ENCODE data around the gene PNKD.

PNKD gene

DNA sequence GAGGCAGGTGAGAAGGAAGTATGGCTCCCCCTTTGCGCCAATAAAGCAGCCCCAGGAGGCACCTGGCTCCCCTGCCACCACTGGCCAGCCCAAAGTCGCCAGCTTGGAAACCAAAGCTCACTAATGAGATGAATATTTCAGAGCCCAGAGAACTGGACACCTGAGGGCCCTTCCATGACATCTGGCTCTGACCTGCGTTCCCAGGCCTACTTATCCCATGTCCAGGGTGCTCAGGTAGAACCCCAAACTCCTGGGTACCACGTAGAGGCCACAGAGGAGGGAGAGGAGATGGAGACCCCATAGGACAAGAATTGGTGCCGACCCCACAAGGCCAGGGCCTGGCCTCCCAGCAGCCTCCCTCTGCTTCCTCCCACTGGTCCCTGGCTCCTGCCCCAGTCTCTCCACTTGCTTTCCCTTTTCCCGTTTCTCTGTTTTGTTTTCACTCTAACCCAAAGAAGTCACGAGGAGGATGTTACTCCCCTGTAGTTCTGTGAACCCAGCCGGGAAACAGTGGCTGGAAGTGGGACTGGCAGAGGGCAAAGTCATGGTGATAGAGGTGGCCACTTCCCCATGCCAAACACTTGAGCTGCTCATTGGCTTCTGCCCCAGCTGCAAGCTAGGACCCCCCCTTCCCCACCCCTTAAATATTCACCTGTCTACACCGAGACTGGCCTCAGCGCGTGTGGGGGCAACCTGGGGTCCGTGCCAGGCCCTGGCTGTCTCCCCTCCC, 21.2 kb downstream of the PNKD start:
- Histone ChIP-seq H3K36me3 (ENCODE audit: insufficient read depth, low read length) (no peaks in the 10 kb centered on the region), H3F3A (ENCODE audit: low read depth) (0 out of 2 replicates have a peak, but pooled peaks cover 2% of the 10 kb centered on the region), H3K4me2 (ENCODE audit: low read depth, low read length, poor library complexity, severe bottlenecking) (no peak overlapping the region), H3K4me1 (ENCODE audit: insufficient read depth, low read length, poor library complexity, severe bottlenecking) (peaks cover 11% of the 10 kb centered on the region), H3K9ac (ENCODE audit: low read depth, low read length, poor library complexity, severe bottlenecking) (no peak overlapping the region), H3K9me2 (replicated peaks; ENCODE audit: low read depth, low read length) (no peaks in the 10 kb centered on the region), H3K79me2 (ENCODE audit: insufficient read depth, low read length) (no peaks in the 10 kb centered on the region), H4K20me1 (ENCODE audit: insufficient read depth, low read length, poor library complexity, severe bottlenecking) (no peaks in the 10 kb centered on the region), H3K27me3 (ENCODE audit: insufficient read depth, low read length, poor library complexity, severe bottlenecking) (no peaks in the 10 kb centered on the region), H3K9me3 (ENCODE audit: insufficient read depth, low read depth, low read length) (no peaks in the 10 kb centered on the region), H3K4me3 (ENCODE audit: low read length, poor library complexity, severe bottlenecking) (no peak overlapping the region), H2AFZ (ENCODE audit: low read length) (no peak overlapping the region)
- no peak for TF ChIP-seq EZH2phosphoT487 (IDR thresholded peaks at IDR 0.05; ENCODE audit: borderline replicate concordance)
- TF ChIP-seq, protein P1, sequence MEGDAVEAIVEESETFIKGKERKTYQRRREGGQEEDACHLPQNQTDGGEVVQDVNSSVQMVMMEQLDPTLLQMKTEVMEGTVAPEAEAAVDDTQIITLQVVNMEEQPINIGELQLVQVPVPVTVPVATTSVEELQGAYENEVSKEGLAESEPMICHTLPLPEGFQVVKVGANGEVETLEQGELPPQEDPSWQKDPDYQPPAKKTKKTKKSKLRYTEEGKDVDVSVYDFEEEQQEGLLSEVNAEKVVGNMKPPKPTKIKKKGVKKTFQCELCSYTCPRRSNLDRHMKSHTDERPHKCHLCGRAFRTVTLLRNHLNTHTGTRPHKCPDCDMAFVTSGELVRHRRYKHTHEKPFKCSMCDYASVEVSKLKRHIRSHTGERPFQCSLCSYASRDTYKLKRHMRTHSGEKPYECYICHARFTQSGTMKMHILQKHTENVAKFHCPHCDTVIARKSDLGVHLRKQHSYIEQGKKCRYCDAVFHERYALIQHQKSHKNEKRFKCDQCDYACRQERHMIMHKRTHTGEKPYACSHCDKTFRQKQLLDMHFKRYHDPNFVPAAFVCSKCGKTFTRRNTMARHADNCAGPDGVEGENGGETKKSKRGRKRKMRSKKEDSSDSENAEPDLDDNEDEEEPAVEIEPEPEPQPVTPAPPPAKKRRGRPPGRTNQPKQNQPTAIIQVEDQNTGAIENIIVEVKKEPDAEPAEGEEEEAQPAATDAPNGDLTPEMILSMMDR (conservative IDR thresholded peaks at IDR 0.05; ENCODE audit: low read length) = no peak

DNA sequence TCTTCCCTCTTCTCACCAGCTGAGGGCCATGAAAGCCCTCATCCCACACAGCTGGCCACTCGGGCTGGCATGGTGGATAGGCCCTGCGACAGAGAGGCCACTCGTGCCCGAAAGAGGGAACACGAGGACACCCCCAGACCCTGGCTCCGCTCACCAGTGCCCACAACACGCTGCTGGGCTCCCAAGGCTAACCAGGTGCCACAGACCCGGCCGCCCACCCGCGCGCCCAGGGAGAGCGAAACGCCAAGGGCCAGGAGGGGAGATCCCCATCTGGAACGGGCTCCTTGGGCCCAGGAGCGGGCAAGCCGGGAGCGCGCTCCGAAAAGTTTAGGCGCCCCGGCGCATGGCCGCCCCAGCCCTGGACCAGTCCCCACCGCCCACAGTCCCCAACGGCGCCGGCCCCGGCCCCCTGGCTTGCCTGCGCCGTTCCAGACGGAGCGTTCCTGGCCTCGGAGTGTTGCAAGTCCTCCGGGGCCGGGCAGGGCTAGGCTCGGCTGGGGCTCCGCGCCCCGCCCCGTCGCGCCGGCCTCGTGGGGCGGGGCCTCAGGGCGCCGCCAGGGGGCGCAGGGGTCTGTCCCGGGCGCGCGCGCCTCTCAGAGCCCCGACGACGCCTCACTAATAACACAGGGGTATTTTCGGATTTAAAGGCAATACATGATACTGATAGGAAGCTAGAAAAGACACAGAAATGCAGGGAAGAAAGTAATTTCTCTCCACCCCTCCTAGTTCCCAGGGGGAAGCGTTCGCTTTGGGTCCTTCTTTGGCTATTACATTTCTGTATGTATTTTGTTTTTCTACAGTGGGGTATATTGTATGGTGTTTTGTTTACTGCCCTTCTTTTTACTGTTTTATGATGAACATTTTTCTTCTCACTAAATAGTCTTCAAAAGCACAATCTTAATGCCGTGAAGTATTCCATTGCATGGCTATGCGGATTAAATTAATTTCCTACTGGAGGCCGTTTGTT, 22.0 kb downstream of the PNKD start, which contains the start of gene TMBIM1:
TSS of gene TMBIM1 (minus strand) at position 456 of the 967 bp plus-strand sequence. CDS start 10,362 bp downstream, outside the sequence.
- Histone ChIP-seq H2AFZ (ENCODE audit: low read length) (no peak within 1 kb of the TSS; the same call in 1 of the 2 replicates), H3F3A (ENCODE audit: low read depth) (no peaks in the 10 kb centered on the region), H3K27me3 (ENCODE audit: insufficient read depth, low read length, poor library complexity, severe bottlenecking) (no peaks in the 10 kb centered on the region), H3K4me3 (ENCODE audit: low read length, poor library complexity, severe bottlenecking) (no peak within 1 kb of the TSS), H3K9me2 (replicated peaks; ENCODE audit: low read depth, low read length) (no peaks in the 10 kb centered on the region), H3K36me3 (ENCODE audit: insufficient read depth, low read length) (no peaks in the 10 kb centered on the region), H4K20me1 (ENCODE audit: insufficient read depth, low read length, poor library complexity, severe bottlenecking) (no peaks in the 10 kb centered on the region), H3K4me2 (ENCODE audit: low read depth, low read length, poor library complexity, severe bottlenecking) (no peak within 1 kb of the TSS), H3K79me2 (ENCODE audit: insufficient read depth, low read length) (no peaks in the 10 kb centered on the region), H3K9me3 (ENCODE audit: insufficient read depth, low read depth, low read length) (no peaks in the 10 kb centered on the region), H3K9ac (ENCODE audit: low read depth, low read length, poor library complexity, severe bottlenecking) (no peak within 1 kb of the TSS), H3K4me1 (ENCODE audit: insufficient read depth, low read length, poor library complexity, severe bottlenecking) (peaks cover 6% of the 10 kb centered on the region)
- TF ChIP-seq EZH2phosphoT487 (IDR thresholded peaks at IDR 0.05; ENCODE audit: borderline replicate concordance) = no peak
- TF ChIP-seq, protein P1 (conservative IDR thresholded peaks at IDR 0.05; ENCODE audit: low read length) = peak; percentile 40; the same call in 1 of the 2 replicates

DNA sequence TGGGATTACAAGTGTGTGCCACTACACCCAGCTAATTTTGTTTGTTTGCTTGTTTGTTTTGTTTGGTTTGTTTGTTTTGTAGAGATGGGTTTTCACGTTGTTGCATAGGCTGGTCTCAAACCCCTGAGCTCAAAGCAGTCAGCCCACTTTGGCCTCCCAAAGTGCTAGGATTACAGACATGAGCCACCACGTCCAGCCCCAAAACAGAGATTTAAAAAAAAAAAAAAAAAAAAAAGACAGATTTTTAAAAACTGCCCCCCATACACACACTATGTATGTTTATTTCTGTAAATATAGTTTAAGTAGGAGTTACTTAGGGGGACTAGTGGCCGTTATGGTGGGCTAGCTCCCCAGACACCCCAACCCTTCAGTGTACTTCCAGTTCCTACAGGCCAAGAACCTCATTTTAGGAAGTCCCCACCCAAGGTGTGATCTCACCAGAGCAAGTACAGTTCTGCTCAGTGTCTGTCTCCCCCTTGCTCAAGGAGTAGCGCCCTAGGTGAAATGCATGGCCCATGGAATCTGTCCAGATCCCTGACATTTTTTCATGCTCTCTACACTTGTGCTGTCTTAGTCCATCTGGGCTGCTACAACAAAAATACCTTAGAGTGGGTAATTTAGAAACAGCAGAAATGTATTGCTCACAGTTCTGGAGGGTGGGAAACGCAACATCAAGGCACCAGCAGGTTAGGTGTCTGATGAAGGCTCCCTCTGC, 23.6 kb downstream of the PNKD start:
- Histone ChIP-seq H2AFZ (ENCODE audit: low read length) (no peak overlapping the region), H4K20me1 (ENCODE audit: insufficient read depth, low read length, poor library complexity, severe bottlenecking) (no peaks in the 10 kb centered on the region), H3K4me2 (ENCODE audit: low read depth, low read length, poor library complexity, severe bottlenecking) (no peak overlapping the region), H3K4me3 (ENCODE audit: low read length, poor library complexity, severe bottlenecking) (no peak overlapping the region), H3K9me3 (ENCODE audit: insufficient read depth, low read depth, low read length) (no peaks in the 10 kb centered on the region), H3K27me3 (ENCODE audit: insufficient read depth, low read length, poor library complexity, severe bottlenecking) (no peaks in the 10 kb centered on the region), H3K79me2 (ENCODE audit: insufficient read depth, low read length) (no peaks in the 10 kb centered on the region), H3K36me3 (ENCODE audit: insufficient read depth, low read length) (no peaks in the 10 kb centered on the region), H3K9ac (ENCODE audit: low read depth, low read length, poor library complexity, severe bottlenecking) (no peak overlapping the region), H3F3A (ENCODE audit: low read depth) (no peaks in the 10 kb centered on the region), H3K9me2 (replicated peaks; ENCODE audit: low read depth, low read length) (no peaks in the 10 kb centered on the region), H3K4me1 (ENCODE audit: insufficient read depth, low read length, poor library complexity, severe bottlenecking) (no peaks in the 10 kb centered on the region)
- TF ChIP-seq EZH2phosphoT487 (IDR thresholded peaks at IDR 0.05; ENCODE audit: borderline replicate concordance) = no peak
- TF ChIP-seq, protein P1 (conservative IDR thresholded peaks at IDR 0.05; ENCODE audit: low read length) = no peak
